Nephron progenitor cell (in vitro differentiated cells): Measurements from ENCODE around the gene DHX8.
A peak's percentile ranks its signal among the peaks of the same experiment; 100 is the strongest.

ENCODE experiments used
- DNase-seq: peaks from one replicate; pipeline ENCODE4 v3.0.0; 2021
- H3K27ac Mint-ChIP-seq: 2 replicates; pipeline ENCODE4 v1.8.0; 2021; ENCODE audit warnings: mild to moderate bottlenecking, moderate library complexity, mixed read lengths
- H3K27me3 Mint-ChIP-seq: 2 replicates; pipeline ENCODE4 v1.8.0; 2021; ENCODE audit warnings: mild to moderate bottlenecking, low read depth, mixed read lengths; ENCODE audit not compliant: poor library complexity
- H3K36me3 Mint-ChIP-seq: 2 replicates; pipeline ENCODE4 v1.8.0; 2021; ENCODE audit warnings: low read depth, mixed read lengths
- H3K4me1 Mint-ChIP-seq: 2 replicates; pipeline ENCODE4 v1.8.0; 2021; ENCODE audit warnings: mixed read lengths
- H3K4me3 Mint-ChIP-seq: 2 replicates; pipeline ENCODE4 v1.8.0; 2021; ENCODE audit warnings: mild to moderate bottlenecking, moderate library complexity, mixed read lengths
- H3K9me3 Mint-ChIP-seq: 2 replicates; pipeline ENCODE4 v1.8.0; 2021; ENCODE audit warnings: mild to moderate bottlenecking, moderate library complexity, mixed read lengths
- CTCF ChIP-seq: fragments of 200-600 bp; sonication (generic); IDR thresholded peaks from 2 replicates; pipeline ENCODE4 v1.5.0; 2021; ENCODE audit warnings: antibody characterized with exemption

Gene DHX8

GRCh38 chr17:43526886-43527648, 43.3 kb downstream of the DHX8 start:
- no peak overlapping the region for H3K27ac Mint-ChIP-seq
- H3K9me3 Mint-ChIP-seq = no peaks in the 10 kb centered on the region
- DNase-seq = no peak
- peaks cover 77% of the 10 kb centered on the region for H3K4me1 Mint-ChIP-seq
- H3K4me3 Mint-ChIP-seq = no peak overlapping the region
- TF ChIP-seq CTCF = no peak
- H3K27me3 Mint-ChIP-seq = peaks cover 11% of the 10 kb centered on the region
- peaks cover 43% of the 10 kb centered on the region for H3K36me3 Mint-ChIP-seq

GRCh38 chr17:43528319-43528987, 44.7 kb downstream of the DHX8 start:
- peak; percentile 36 for DNase-seq
- H3K4me1 Mint-ChIP-seq = peaks cover 77% of the 10 kb centered on the region
- peaks cover 43% of the 10 kb centered on the region for H3K36me3 Mint-ChIP-seq
- peaks cover 19% of the 10 kb centered on the region for H3K27me3 Mint-ChIP-seq
- H3K9me3 Mint-ChIP-seq = no peaks in the 10 kb centered on the region
- TF ChIP-seq CTCF = no peak
- no peak overlapping the region for H3K27ac Mint-ChIP-seq
- H3K4me3 Mint-ChIP-seq = peak overlapping the region; percentile 62

GRCh38 chr17:43528988-43529814, 45.4 kb downstream of the DHX8 start:
- Mint-ChIP-seq H3K36me3 (peaks cover 35% of the 10 kb centered on the region), H3K4me3 (peak overlapping the region; percentile 62), H3K4me1 (peaks cover 77% of the 10 kb centered on the region), H3K27me3 (peaks cover 19% of the 10 kb centered on the region), H3K27ac (no peak overlapping the region), H3K9me3 (no peaks in the 10 kb centered on the region)
- DNase-seq = no peak
- no peak for TF ChIP-seq CTCF

- DNase-seq = no peak
- H3K9me3 Mint-ChIP-seq = no peaks in the 10 kb centered on the region
- no peak for TF ChIP-seq CTCF
- peak overlapping the region; percentile 67 for H3K4me3 Mint-ChIP-seq
- H3K27ac Mint-ChIP-seq = peak overlapping the region; percentile 96
- peaks cover 28% of the 10 kb centered on the region for H3K36me3 Mint-ChIP-seq
- peaks cover 19% of the 10 kb centered on the region for H3K27me3 Mint-ChIP-seq
- H3K4me1 Mint-ChIP-seq = peaks cover 70% of the 10 kb centered on the region
These were observed 46.1 kb downstream of the DHX8 start for GRCh38 chr17:43529947-43530287.

GRCh38 chr17:43530288-43531081, 46.7 kb downstream of the DHX8 start:
- Mint-ChIP-seq H3K27me3 (peaks cover 22% of the 10 kb centered on the region), H3K27ac (peak overlapping the region; percentile 96), H3K36me3 (peaks cover 25% of the 10 kb centered on the region), H3K4me3 (peak overlapping the region; percentile 67), H3K4me1 (peaks cover 64% of the 10 kb centered on the region), H3K9me3 (no peaks in the 10 kb centered on the region)
- peak; percentile 97 for DNase-seq
- no peak for TF ChIP-seq CTCF
